SK-N-SH (cell line): Measurements from ENCODE around the gene EIF4G1. TPM values are rescaled to one million over a fixed set of nuclear protein-coding genes. Genes with fewer than 3 reads are reported as not detected.

ENCODE experiments used
- CTCF ChIA-PET: fragments of 300-600, 350-600 bp; formaldehyde crosslinking; extraction: SDS; loops from one replicate; lab custom pipeline; 2021; lab: Yijun Ruan, JAX
- POLR2A ChIA-PET: fragments of 350-600 bp; sonication (Branson Sonifier 250); formaldehyde crosslinking; extraction: SDS; loops from one replicate; lab custom pipeline; 2020; ENCODE audit warnings: antibody characterized with exemption, inconsistent platforms; lab: Yijun Ruan, JAX
- DNase-seq: peaks from one replicate; pipeline ENCODE4 v3.0.0; 2012
- H2AFZ ChIP-seq: fragments of 200-600 bp; sonication (generic); 2 replicates; pipeline ENCODE4 v1.8.1; 2016; ENCODE audit warnings: antibody characterized with exemption, mild to moderate bottlenecking, low read depth
- H3F3A ChIP-seq: fragments of 200-600 bp; sonication (generic); replicated peaks from 2 replicates; pipeline ENCODE3; 2016; ENCODE audit warnings: antibody characterized with exemption, mild to moderate bottlenecking; ENCODE audit not compliant: insufficient read depth
- H3K27ac ChIP-seq, 2 experiments: fragments of 200-500 bp in 1 of 2; fragments of 200-600 bp in 1 of 2; sonication (Bioruptor generic) in 1 of 2; sonication (generic), shearing (Covaris generic) in 1 of 2; 2 replicates each; pipeline versions ENCODE4 v1.5.1 to v1.6.1; 2014 to 2016; ENCODE audit warnings: low read depth in 2 of 2, inconsistent platforms in 1 of 2, low read length in 1 of 2, mild to moderate bottlenecking in 1 of 2, mixed read lengths in 1 of 2
- H3K27me3 ChIP-seq: fragments of 200-600 bp; sonication (generic), shearing (Covaris generic); 2 replicates; pipeline ENCODE4 v1.6.1; 2016; ENCODE audit warnings: mixed run types; ENCODE audit not compliant: insufficient read depth
- H3K36me3 ChIP-seq, 2 experiments: fragments of 200-500 bp in 1 of 2; fragments of 200-600 bp in 1 of 2; sonication (Bioruptor generic) in 1 of 2; sonication (generic) in 1 of 2; replicated peaks in 1 of 2; 2 replicates each; pipeline versions ENCODE3 to v1.5.1; 2014 to 2016; ENCODE audit warnings: low read length in 1 of 2, mild to moderate bottlenecking in 1 of 2; ENCODE audit not compliant: insufficient read depth in 2 of 2, control insufficient read depth in 1 of 2
- H3K4me1 ChIP-seq, 2 experiments: fragments of 200-500 bp in 1 of 2; fragments of 200-600 bp in 1 of 2; sonication (Bioruptor generic) in 1 of 2; sonication (generic), shearing (Covaris generic) in 1 of 2; 2 replicates each; pipeline versions ENCODE4 v1.5.1 to v1.6.1; 2014 to 2016; ENCODE audit warnings: low read depth in 1 of 2, low read length in 1 of 2, mixed run types in 1 of 2; ENCODE audit not compliant: insufficient read depth in 2 of 2, control insufficient read depth in 1 of 2
- H3K4me2 ChIP-seq: fragments of 200-600 bp; sonication (generic), shearing (Covaris generic); 2 replicates; pipeline ENCODE4 v1.6.1; 2017; ENCODE audit warnings: mixed run types
- H3K4me3 ChIP-seq, 2 experiments: fragments of 200-500 bp in 1 of 2; fragments of 200-600 bp in 1 of 2; sonication (Bioruptor generic) in 1 of 2; sonication (generic), shearing (Covaris generic) in 1 of 2; 2 replicates each; pipeline versions ENCODE4 v1.5.1 to v1.8.1; 2014 to 2016; ENCODE audit warnings: low read depth in 2 of 2, inconsistent platforms in 1 of 2, low read length in 1 of 2, mild to moderate bottlenecking in 1 of 2, mixed read lengths in 1 of 2, moderate library complexity in 1 of 2
- H3K79me2 ChIP-seq: fragments of 200-600 bp; sonication (generic); 2 replicates; pipeline ENCODE4 v1.8.1; 2017; ENCODE audit warnings: mild to moderate bottlenecking; ENCODE audit not compliant: insufficient read depth
- H3K9ac ChIP-seq: fragments of 200-600 bp; sonication (generic); 2 replicates; pipeline ENCODE4 v1.6.1; 2017; ENCODE audit warnings: mixed run types
- H3K9me2 ChIP-seq: fragments of 200-600 bp; sonication (generic); 2 replicates; pipeline ENCODE4 v1.6.1; 2017; ENCODE audit warnings: mixed run types
- H3K9me3 ChIP-seq: fragments of 200-600 bp; sonication (generic); 2 replicates; pipeline ENCODE4 v1.6.1; 2017; ENCODE audit warnings: mixed run types, mild to moderate bottlenecking, moderate library complexity
- H4K20me1 ChIP-seq: fragments of 200-600 bp; sonication (generic); 2 replicates; pipeline ENCODE4 v1.6.1; 2017; ENCODE audit warnings: mild to moderate bottlenecking, mixed run types; ENCODE audit not compliant: insufficient read depth
- EP300 ChIP-seq, 2 experiments: IDR thresholded peaks; 2 replicates each; pipeline versions ENCODE4 v1.4.0 to v1.6.1; 2012; ENCODE audit warnings: borderline replicate concordance in 1 of 2, low read depth in 1 of 2, low read length in 1 of 2
- FOSL2 ChIP-seq: IDR thresholded peaks from 2 replicates; pipeline ENCODE4 v1.4.0; 2012; ENCODE audit warnings: low read depth, mild to moderate bottlenecking, moderate library complexity, borderline replicate concordance
- GABPA ChIP-seq: IDR thresholded peaks from 2 replicates; pipeline ENCODE4 v1.4.0; 2012; ENCODE audit warnings: low read depth, mild to moderate bottlenecking
- JUND ChIP-seq: IDR thresholded peaks from 2 replicates; pipeline ENCODE4 v1.4.0; 2012
- POLR2AphosphoS5 ChIP-seq: IDR thresholded peaks from 2 replicates; pipeline ENCODE4 v1.6.1; 2012; ENCODE audit warnings: low read depth, low read length
- RAD21 ChIP-seq: IDR thresholded peaks from 2 replicates; pipeline ENCODE4 v1.6.1; 2012; ENCODE audit warnings: mild to moderate bottlenecking, low read length
- RCOR1 ChIP-seq: fragments of 150-350 bp; IDR thresholded peaks from 2 replicates; pipeline ENCODE4 v1.6.1; 2017; ENCODE audit warnings: antibody characterized with exemption, low read length
- SMC3 ChIP-seq: IDR thresholded peaks from 2 replicates; pipeline ENCODE4 v1.6.1; 2012; ENCODE audit warnings: low read depth, low read length, improper control_type of control experiment
- YY1 ChIP-seq: IDR thresholded peaks from 2 replicates; pipeline ENCODE4 v1.4.0; 2012; ENCODE audit warnings: low read depth, mild to moderate bottlenecking
- WGBS: methylation state at CpG from one replicate; pipeline ENCODE4 v1.1.6; 2017; ENCODE audit warnings: low lambda C conversion rate; 5-methylcytosine and 5-hydroxymethylcytosine counted together
- polyA plus RNA-seq, 3 experiments: library from polyadenylated mRNA; depleted of rRNA; stranded (reverse); fragments of >200 nt; gene quantifications; 2 replicates each; pipeline ENCODE4 v1.2.3, GENCODE V29; 2012
- TF ChIP-seq, protein P1 (sequence below): fragments of 200-600 bp; sonication (generic); IDR thresholded peaks from 2 replicates; pipeline ENCODE4 v1.6.1; 2017; ENCODE audit warnings: antibody characterized with exemption, mild to moderate bottlenecking, moderate library complexity
- TF ChIP-seq, protein P2 (sequence below): fragments of 150-350 bp; IDR thresholded peaks from 2 replicates; pipeline ENCODE4 v1.6.1; 2017; ENCODE audit warnings: antibody characterized with exemption, low read length, low read depth, borderline replicate concordance
- TF ChIP-seq, protein P3 (sequence below): IDR thresholded peaks from 2 replicates; pipeline ENCODE4; 2012
- TF ChIP-seq, protein P4 (sequence below): IDR thresholded peaks from 2 replicates; pipeline ENCODE4 v1.4.0; 2012; ENCODE audit warnings: low read depth, borderline replicate concordance

The EIF4G1 gene
- polyA plus RNA-seq, 1 of the 3 experiments (the other 2 are of a cell fraction) = 262 TPM

DNA sequence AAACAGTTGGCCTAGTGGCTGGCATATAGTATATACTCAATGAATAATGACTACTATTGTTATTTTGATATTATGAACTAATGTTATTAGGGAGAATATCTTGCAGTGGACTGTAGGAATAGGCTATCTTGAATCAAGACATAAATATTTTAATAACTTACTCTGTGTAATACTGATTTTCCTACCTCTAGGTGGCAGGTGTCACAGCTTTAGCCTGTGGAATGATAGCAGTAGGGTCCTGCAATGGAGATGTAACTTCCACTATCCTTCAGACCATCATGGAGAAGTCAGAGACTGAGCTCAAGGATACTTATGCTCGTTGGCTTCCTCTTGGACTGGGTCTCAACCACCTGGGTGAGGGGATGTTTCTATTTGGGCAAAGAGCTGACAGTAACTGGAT is 8.8 kb upstream of the EIF4G1 start:
- Histone ChIP-seq H4K20me1 (peaks cover 33% of the 10 kb centered on the region), H3K4me2 (no peak overlapping the region), H3K9me3 (no peaks in the 10 kb centered on the region), H3K36me3 (peaks cover 72 to 77% of the 10 kb centered on the region in 2 experiments), H3K79me2 (peaks cover 47% of the 10 kb centered on the region), H3K27me3 (no peaks in the 10 kb centered on the region), H3F3A (peaks cover 37% of the 10 kb centered on the region), H3K9ac (no peak overlapping the region), H3K4me3 (no peak overlapping the region), H2AFZ (no peak overlapping the region), H3K27ac (no peak overlapping the region), H3K9me2 (no peaks in the 10 kb centered on the region), H3K4me1 (peaks cover 3 to 5% of the 10 kb centered on the region in 2 experiments; a peak in 3 of 4 replicates)
- WGBS = 50% methylated on average over 1 of the region's 1 CpG
- ChIA-PET POLR2A (no interaction called here), CTCF (interaction anchor here (0.8 to 1.8 kb wide), 7 partner anchors 14 to 433 kb away, joined by 3 to 4 read pairs (median 3); no protein-coding TSS in a partner anchor)
- no peak for TF ChIP-seq POLR2AphosphoS5
- no peak for TF ChIP-seq YY1
- peak; percentile 32; the same call in 1 of the 2 replicates for TF ChIP-seq RAD21
- TF ChIP-seq, protein P1, sequence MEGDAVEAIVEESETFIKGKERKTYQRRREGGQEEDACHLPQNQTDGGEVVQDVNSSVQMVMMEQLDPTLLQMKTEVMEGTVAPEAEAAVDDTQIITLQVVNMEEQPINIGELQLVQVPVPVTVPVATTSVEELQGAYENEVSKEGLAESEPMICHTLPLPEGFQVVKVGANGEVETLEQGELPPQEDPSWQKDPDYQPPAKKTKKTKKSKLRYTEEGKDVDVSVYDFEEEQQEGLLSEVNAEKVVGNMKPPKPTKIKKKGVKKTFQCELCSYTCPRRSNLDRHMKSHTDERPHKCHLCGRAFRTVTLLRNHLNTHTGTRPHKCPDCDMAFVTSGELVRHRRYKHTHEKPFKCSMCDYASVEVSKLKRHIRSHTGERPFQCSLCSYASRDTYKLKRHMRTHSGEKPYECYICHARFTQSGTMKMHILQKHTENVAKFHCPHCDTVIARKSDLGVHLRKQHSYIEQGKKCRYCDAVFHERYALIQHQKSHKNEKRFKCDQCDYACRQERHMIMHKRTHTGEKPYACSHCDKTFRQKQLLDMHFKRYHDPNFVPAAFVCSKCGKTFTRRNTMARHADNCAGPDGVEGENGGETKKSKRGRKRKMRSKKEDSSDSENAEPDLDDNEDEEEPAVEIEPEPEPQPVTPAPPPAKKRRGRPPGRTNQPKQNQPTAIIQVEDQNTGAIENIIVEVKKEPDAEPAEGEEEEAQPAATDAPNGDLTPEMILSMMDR = peak; percentile 62
- TF ChIP-seq SMC3 = 0 out of 2 replicates have a peak, but pooled peaks have one; percentile 11
- no peak for DNase-seq

DNA sequence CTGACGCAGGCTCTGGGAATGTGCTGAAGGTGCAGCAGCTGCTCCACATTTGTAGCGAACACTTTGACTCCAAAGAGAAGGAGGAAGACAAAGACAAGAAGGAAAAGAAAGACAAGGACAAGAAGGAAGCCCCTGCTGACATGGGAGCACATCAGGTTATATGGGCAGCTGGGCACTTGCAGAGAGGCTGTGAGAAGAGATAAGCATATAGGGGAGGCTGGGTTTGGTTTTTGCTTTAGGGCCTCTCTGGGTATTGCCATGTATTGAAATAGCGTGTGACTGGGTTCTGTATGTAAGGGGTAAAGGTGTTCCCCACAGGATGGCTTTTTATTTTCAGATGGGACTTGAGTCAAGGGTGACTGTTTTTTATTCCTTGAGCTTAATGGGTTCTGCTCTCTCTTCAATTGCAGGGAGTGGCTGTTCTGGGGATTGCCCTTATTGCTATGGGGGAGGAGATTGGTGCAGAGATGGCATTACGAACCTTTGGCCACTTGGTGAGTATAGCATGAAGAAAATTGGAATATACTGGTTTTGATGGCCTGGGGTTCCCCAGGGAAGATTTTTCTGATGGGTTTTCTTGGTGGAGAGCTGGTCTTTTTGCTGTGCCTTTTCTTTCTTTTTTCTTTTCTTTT is 7.9 kb upstream of the EIF4G1 start:
- H3K36me3 ChIP-seq = peaks cover 65 to 68% of the 10 kb centered on the region in 2 experiments
- POLR2A ChIA-PET = no interaction called here
- 94% methylated on average over 4 of the region's 4 CpGs for WGBS

More for the DNA sequence above, 7.9 kb upstream of the EIF4G1 start:
- Histone ChIP-seq H3K9me2 (no peaks in the 10 kb centered on the region), H2AFZ (no peak overlapping the region), H3K9ac (no peak overlapping the region), H3K79me2 (peaks cover 38% of the 10 kb centered on the region), H3K27ac (no peak overlapping the region), H4K20me1 (peaks cover 24% of the 10 kb centered on the region; the same call in 1 of the 2 replicates), H3K27me3 (no peaks in the 10 kb centered on the region), H3F3A (peaks cover 42% of the 10 kb centered on the region), H3K4me2 (no peak overlapping the region), H3K9me3 (no peaks in the 10 kb centered on the region), H3K4me3 (no peak overlapping the region), H3K4me1 (peaks cover 0 to 3% of the 10 kb centered on the region in 2 experiments; a peak in 1 of 4 replicates)
- CTCF ChIA-PET = interaction anchor here (0.7 to 1.8 kb wide), 7 partner anchors 15 to 434 kb away, joined by 3 to 4 read pairs (median 3); no protein-coding TSS in a partner anchor
- no peak for DNase-seq
- no peak for TF ChIP-seq EP300 (IDR thresholded peaks at IDR 0.05; ENCODE audit: borderline replicate concordance in 1 of 2, low read depth in 1 of 2, low read length in 1 of 2)
- TF ChIP-seq GABPA = no peak
- TF ChIP-seq JUND = no peak
- TF ChIP-seq, protein P2, sequence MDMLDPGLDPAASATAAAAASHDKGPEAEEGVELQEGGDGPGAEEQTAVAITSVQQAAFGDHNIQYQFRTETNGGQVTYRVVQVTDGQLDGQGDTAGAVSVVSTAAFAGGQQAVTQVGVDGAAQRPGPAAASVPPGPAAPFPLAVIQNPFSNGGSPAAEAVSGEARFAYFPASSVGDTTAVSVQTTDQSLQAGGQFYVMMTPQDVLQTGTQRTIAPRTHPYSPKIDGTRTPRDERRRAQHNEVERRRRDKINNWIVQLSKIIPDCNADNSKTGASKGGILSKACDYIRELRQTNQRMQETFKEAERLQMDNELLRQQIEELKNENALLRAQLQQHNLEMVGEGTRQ = no peak
- TF ChIP-seq, protein P1 = no peak
- no peak for TF ChIP-seq FOSL2
- TF ChIP-seq, protein P3, sequence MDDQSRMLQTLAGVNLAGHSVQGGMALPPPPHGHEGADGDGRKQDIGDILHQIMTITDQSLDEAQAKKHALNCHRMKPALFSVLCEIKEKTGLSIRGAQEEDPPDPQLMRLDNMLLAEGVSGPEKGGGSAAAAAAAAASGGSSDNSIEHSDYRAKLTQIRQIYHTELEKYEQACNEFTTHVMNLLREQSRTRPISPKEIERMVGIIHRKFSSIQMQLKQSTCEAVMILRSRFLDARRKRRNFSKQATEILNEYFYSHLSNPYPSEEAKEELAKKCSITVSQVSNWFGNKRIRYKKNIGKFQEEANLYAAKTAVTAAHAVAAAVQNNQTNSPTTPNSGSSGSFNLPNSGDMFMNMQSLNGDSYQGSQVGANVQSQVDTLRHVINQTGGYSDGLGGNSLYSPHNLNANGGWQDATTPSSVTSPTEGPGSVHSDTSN = no peak
- TF ChIP-seq RCOR1 = no peak
- TF ChIP-seq, protein P4, sequence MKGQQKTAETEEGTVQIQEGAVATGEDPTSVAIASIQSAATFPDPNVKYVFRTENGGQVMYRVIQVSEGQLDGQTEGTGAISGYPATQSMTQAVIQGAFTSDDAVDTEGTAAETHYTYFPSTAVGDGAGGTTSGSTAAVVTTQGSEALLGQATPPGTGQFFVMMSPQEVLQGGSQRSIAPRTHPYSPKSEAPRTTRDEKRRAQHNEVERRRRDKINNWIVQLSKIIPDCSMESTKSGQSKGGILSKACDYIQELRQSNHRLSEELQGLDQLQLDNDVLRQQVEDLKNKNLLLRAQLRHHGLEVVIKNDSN = no peak
